Measurements from ENCODE around the gene MRPL14. TPM values are rescaled to one million over a fixed set of nuclear protein-coding genes. Genes with fewer than 3 reads are reported as not detected.

The MRPL14 gene
- total and polyA plus RNA-seq, 2 of the 4 experiments (the other 2 are of a cell fraction) = 43.7 to 87.9 TPM

DNA sequence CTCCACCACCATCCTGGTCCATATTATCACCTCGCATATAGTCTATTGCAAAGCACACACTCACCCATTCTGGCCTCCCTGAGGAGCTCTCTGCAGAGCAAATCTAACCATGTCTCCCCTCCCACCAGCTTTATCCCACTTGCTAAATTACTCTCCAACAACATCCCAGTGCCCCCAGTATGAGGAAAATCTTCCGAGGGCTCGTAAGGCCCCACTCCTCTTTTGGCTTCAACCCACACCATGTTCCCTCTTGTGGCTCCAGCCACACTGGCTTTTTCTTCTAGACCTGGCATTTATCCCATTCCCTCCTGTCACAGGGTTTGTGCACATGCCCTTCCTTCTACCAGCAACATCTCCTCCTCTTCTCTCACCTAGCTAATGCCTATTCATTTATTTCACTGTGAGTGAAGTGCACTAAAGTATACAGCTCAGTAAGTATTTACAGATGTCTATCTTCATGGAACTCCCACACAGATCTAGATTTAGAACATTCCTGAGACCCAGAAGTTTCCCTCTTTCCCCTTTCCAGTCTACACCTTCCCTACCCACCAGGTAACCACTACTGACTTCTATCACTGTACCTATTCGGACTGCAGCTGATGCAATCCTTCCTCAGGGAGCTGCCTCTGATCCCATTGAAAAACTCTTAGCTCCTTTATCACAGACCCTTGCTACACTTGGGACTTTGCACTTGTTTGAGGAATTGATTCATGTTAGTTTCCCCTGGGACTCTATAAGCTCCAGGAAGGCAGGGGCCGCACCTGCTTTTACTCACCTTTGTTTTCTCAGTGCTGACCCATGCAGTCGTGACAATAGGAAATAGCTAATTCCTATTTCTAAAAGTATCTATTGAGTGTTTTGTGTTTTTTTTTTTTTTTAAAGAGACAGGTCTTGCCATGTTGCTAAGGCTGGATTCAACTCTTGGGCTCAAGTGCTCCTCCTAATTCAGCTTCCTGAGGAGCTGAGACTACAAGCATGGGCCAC lies 15.5 kb downstream of the MRPL14 start:
- H3K4me2 ChIP-seq (ENCODE audit: low read depth, low read length) = no peak overlapping the region
- POLR2A ChIA-PET (ENCODE audit: unreplicated experiment) = no interaction called here
- no peak overlapping the region for H4K91ac ChIP-seq (ENCODE audit: insufficient read depth, low read depth, low read length)
- no peak overlapping the region for H3K18ac ChIP-seq (ENCODE audit: low read depth, low read length)
- H3K9me3 ChIP-seq (ENCODE audit: control insufficient read depth, insufficient read depth, low read length) = no peaks in the 10 kb centered on the region
- in situ Hi-C loops (cut with MboI; ENCODE audit: low sequenced_read_pairs) = no loop called here
- H3K27me3 ChIP-seq (ENCODE audit: control insufficient read depth, insufficient read depth, low read length) = no peaks in the 10 kb centered on the region
- H2AK5ac ChIP-seq (ENCODE audit: low read depth, low read length) = no peak overlapping the region
- H3K4me3 ChIP-seq (ENCODE audit: insufficient read depth, low read depth, low read length) = no peak overlapping the region
- no TSS peak for BruUV-seq (replicated peaks)
- no peak overlapping the region for H3K9ac ChIP-seq (ENCODE audit: low read depth, low read length)
- no peak overlapping the region for H3K23ac ChIP-seq (ENCODE audit: low read depth, low read length)
- no peak overlapping the region for H2AFZ ChIP-seq (replicated peaks; ENCODE audit: low read length, poor library complexity)
- peaks cover 33% of the 10 kb centered on the region for H4K20me1 ChIP-seq (ENCODE audit: insufficient read depth, low read length)
- H3K79me1 ChIP-seq (ENCODE audit: low read depth in 1 of 2, low read length in 2 of 2) = peaks cover 37 to 69% of the 10 kb centered on the region in 2 experiments
- WGBS, 2 experiments (ENCODE audit: extremely low coverage in 2 of 2, insufficient read length in 1 of 2) = 95% methylated on average over 3 of the region's 6 CpGs; no CpG with 5 or more reads in 1 of the 2 experiments
- H2BK120ac ChIP-seq (ENCODE audit: low read depth, low read length) = no peak overlapping the region
- H3K4ac ChIP-seq (ENCODE audit: low read depth, low read length) = no peak overlapping the region
- H2AK9ac ChIP-seq (replicated peaks; ENCODE audit: low read depth, low read length, poor library complexity) = no peak overlapping the region
- no peak overlapping the region for H3K27ac ChIP-seq (ENCODE audit: insufficient read depth, low read length)
- H2BK5ac ChIP-seq (ENCODE audit: low read depth, low read length, poor library complexity, severe bottlenecking) = no peak overlapping the region
- CTCF ChIA-PET = interaction anchor here (0.6 kb wide), 1 partner anchor 17 kb away, joined by 3 read pairs; no protein-coding TSS in a partner anchor
- DNase-seq (no peak), ATAC-seq (ENCODE audit: low read depth) (no peak)
- dilution Hi-C loops (cut with HindIII; ENCODE audit: low sequenced_read_pairs, unreplicated experiment) = no loop called here
- no peak overlapping the region for H3K56ac ChIP-seq (ENCODE audit: extremely low read depth, insufficient read depth, low read length)
- H2BK20ac ChIP-seq (ENCODE audit: low read depth, low read length) = no peak overlapping the region
- no peak overlapping the region for H2BK15ac ChIP-seq (ENCODE audit: low read depth, low read length)
- peaks cover 47% of the 10 kb centered on the region for H3K36me3 ChIP-seq (ENCODE audit: control insufficient read depth, insufficient read depth, low read length)
- H4K8ac ChIP-seq (ENCODE audit: low read depth in 2 of 2, low read length in 2 of 2) = no peak overlapping the region
- H3K4me1 ChIP-seq (ENCODE audit: control insufficient read depth, insufficient read depth, low read length) = peaks cover 16% of the 10 kb centered on the region
- intact Hi-C loops (cut with micrococcal nuclease) = no loop called here
- no peak overlapping the region for H3K14ac ChIP-seq (replicated peaks; ENCODE audit: low read depth, low read length)
- H4K5ac ChIP-seq (ENCODE audit: low read depth, low read length) = no peak overlapping the region
- no peak for TF ChIP-seq POLR2A (IDR thresholded peaks at IDR 0.05; ENCODE audit: low read depth, low read length)
- TF ChIP-seq, protein P1, sequence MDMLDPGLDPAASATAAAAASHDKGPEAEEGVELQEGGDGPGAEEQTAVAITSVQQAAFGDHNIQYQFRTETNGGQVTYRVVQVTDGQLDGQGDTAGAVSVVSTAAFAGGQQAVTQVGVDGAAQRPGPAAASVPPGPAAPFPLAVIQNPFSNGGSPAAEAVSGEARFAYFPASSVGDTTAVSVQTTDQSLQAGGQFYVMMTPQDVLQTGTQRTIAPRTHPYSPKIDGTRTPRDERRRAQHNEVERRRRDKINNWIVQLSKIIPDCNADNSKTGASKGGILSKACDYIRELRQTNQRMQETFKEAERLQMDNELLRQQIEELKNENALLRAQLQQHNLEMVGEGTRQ (IDR thresholded peaks at IDR 0.05; ENCODE audit: low read depth, low read length) = no peak
- TF ChIP-seq MAFK (IDR thresholded peaks at IDR 0.05; ENCODE audit: low read depth, low read length) = no peak
- no peak for TF ChIP-seq ELK1 (IDR thresholded peaks at IDR 0.05; ENCODE audit: borderline replicate concordance, low read depth, low read length)
- TF ChIP-seq, protein P2, sequence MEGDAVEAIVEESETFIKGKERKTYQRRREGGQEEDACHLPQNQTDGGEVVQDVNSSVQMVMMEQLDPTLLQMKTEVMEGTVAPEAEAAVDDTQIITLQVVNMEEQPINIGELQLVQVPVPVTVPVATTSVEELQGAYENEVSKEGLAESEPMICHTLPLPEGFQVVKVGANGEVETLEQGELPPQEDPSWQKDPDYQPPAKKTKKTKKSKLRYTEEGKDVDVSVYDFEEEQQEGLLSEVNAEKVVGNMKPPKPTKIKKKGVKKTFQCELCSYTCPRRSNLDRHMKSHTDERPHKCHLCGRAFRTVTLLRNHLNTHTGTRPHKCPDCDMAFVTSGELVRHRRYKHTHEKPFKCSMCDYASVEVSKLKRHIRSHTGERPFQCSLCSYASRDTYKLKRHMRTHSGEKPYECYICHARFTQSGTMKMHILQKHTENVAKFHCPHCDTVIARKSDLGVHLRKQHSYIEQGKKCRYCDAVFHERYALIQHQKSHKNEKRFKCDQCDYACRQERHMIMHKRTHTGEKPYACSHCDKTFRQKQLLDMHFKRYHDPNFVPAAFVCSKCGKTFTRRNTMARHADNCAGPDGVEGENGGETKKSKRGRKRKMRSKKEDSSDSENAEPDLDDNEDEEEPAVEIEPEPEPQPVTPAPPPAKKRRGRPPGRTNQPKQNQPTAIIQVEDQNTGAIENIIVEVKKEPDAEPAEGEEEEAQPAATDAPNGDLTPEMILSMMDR (conservative IDR thresholded peaks at IDR 0.05; ENCODE audit: low read depth, low read length) = no peak
- H3K9me1 ChIP-seq (ENCODE audit: insufficient read depth, low read length) = peaks cover 30% of the 10 kb centered on the region

Data from IMR-90 (cell line).